HepG2 (cell line): ENCODE results near the gene JMJD6. TPM values are rescaled to one million over a fixed set of nuclear protein-coding genes. Genes with fewer than 3 reads are reported as not detected.

Source experiments
- DMAP1 ChIP-seq: IDR thresholded peaks from 2 replicates; pipeline ENCODE4 v1.6.1; 2016
- GABPB1 ChIP-seq: IDR thresholded peaks from 2 replicates; pipeline ENCODE4 v1.6.1; 2016; ENCODE audit warnings: mild to moderate bottlenecking, missing genetic modification reagents, moderate library complexity, missing compliant biosample characterization
- LCORL ChIP-seq, 2 experiments: fragments of 450-650 bp in 1 of 2; sonication (generic) in 1 of 2; formaldehyde crosslinking in 1 of 2; IDR thresholded peaks; 2 replicates each; pipeline versions ENCODE4 v1.5.0 to v1.6.1; 2017 to 2020; ENCODE audit warnings: antibody characterized with exemption in 1 of 2, missing genetic modification reagents in 1 of 2
- RAD51 ChIP-seq: fragments of 450-650 bp; IDR thresholded peaks from 2 replicates; pipeline ENCODE4 v1.6.1; 2016; ENCODE audit warnings: borderline replicate concordance
- SMAD1 ChIP-seq: sonication (generic); formaldehyde crosslinking; IDR thresholded peaks from 2 replicates; pipeline ENCODE4 v1.4.0; 2020; ENCODE audit warnings: missing genetic modification reagents, low read depth, mild to moderate bottlenecking, borderline replicate concordance
- SOX5 ChIP-seq: IDR thresholded peaks from 2 replicates; pipeline ENCODE4 v1.6.1; 2016; ENCODE audit warnings: borderline replicate concordance
- ZEB1 ChIP-seq: IDR thresholded peaks from 2 replicates; pipeline ENCODE4 v1.6.1; 2012; ENCODE audit warnings: mild to moderate bottlenecking, low read depth, inconsistent platforms; ENCODE audit not compliant: insufficient replicate concordance
- ZNF180 ChIP-seq: sonication (generic); formaldehyde crosslinking; IDR thresholded peaks from 2 replicates; pipeline ENCODE4 v1.4.0; 2020; ENCODE audit warnings: low read depth, missing genetic modification reagents, borderline replicate concordance
- ZNF230 ChIP-seq: sonication (generic); formaldehyde crosslinking; IDR thresholded peaks from 2 replicates; pipeline ENCODE4 v1.4.0; 2020; ENCODE audit warnings: mild to moderate bottlenecking, missing genetic modification reagents
- ZNF326 ChIP-seq: sonication (generic); formaldehyde crosslinking; IDR thresholded peaks from 2 replicates; pipeline ENCODE4 v1.4.0; 2020; ENCODE audit warnings: missing genetic modification reagents, borderline replicate concordance
- ZNF460 ChIP-seq: sonication (generic); formaldehyde crosslinking; IDR thresholded peaks from 2 replicates; pipeline ENCODE4 v1.5.1; 2020; ENCODE audit warnings: missing genetic modification reagents, mild to moderate bottlenecking, borderline replicate concordance
- ZNF570 ChIP-seq: sonication (generic); formaldehyde crosslinking; IDR thresholded peaks from 2 replicates; pipeline ENCODE4 v1.4.0; 2020; ENCODE audit warnings: mild to moderate bottlenecking, missing genetic modification reagents, borderline replicate concordance
- ZNF652 ChIP-seq: IDR thresholded peaks from 2 replicates; pipeline ENCODE4 v1.6.1; 2016; ENCODE audit warnings: low read depth, borderline replicate concordance
- ZNF709 ChIP-seq: sonication (generic); formaldehyde crosslinking; IDR thresholded peaks from 2 replicates; pipeline ENCODE4 v1.5.0; 2020; ENCODE audit warnings: mild to moderate bottlenecking, missing genetic modification reagents
- polyA plus RNA-seq, 8 experiments: library from polyadenylated mRNA; depleted of rRNA in 3 of 8; stranded (reverse) in 7 of 8; unstranded in 1 of 8; fragments of >200 nt; fragmentation: Illumina TruSeq in 4 of 8; extraction: Trizol in 4 of 8; gene quantifications; 2 replicates each; pipeline versions ENCODE4 v1.2.1 to v1.2.3, GENCODE V29; 2011 to 2016; ENCODE audit warnings: low read depth in 4 of 8, missing spikeins in 1 of 8, mixed read lengths in 1 of 8; ENCODE audit not compliant: insufficient read depth in 1 of 8
- total RNA-seq, 5 experiments: library from RNA; depleted of rRNA; stranded (reverse); fragments of >200 nt; fragmentation: Illumina TruSeq; extraction: Trizol; gene quantifications; 2 replicates each; pipeline ENCODE4 v1.2.3, GENCODE V29; 2016; ENCODE audit warnings: low read depth in 1 of 5
- TF ChIP-seq, protein P1 (sequence below): sonication (generic); formaldehyde crosslinking; IDR thresholded peaks from 2 replicates; pipeline ENCODE4 v1.4.0; 2020; ENCODE audit warnings: mild to moderate bottlenecking, missing genetic modification reagents
- TF ChIP-seq, protein P2 (sequence below): fragments of 450-650 bp; IDR thresholded peaks from 2 replicates; pipeline ENCODE4 v1.6.1; 2016
- TF ChIP-seq, protein P3 (sequence below): sonication (generic); formaldehyde crosslinking; IDR thresholded peaks from 2 replicates; pipeline ENCODE4 v1.4.0; 2020; ENCODE audit warnings: missing genetic modification reagents
- TF ChIP-seq, protein P4 (sequence below): sonication (generic); formaldehyde crosslinking; IDR thresholded peaks from 2 replicates; pipeline ENCODE4 v1.4.0; 2020; ENCODE audit warnings: missing genetic modification reagents
- TF ChIP-seq, protein P5 (sequence below): sonication (generic); formaldehyde crosslinking; IDR thresholded peaks from 2 replicates; pipeline ENCODE4 v1.5.0; 2020; ENCODE audit warnings: missing genetic modification reagents

The JMJD6 gene
- total and polyA plus RNA-seq, 2 of the 13 experiments (the other 11 are each of a cell fraction or from before 2014, with no cell fraction given), result 33.6 to 41.0 TPM

DNA sequence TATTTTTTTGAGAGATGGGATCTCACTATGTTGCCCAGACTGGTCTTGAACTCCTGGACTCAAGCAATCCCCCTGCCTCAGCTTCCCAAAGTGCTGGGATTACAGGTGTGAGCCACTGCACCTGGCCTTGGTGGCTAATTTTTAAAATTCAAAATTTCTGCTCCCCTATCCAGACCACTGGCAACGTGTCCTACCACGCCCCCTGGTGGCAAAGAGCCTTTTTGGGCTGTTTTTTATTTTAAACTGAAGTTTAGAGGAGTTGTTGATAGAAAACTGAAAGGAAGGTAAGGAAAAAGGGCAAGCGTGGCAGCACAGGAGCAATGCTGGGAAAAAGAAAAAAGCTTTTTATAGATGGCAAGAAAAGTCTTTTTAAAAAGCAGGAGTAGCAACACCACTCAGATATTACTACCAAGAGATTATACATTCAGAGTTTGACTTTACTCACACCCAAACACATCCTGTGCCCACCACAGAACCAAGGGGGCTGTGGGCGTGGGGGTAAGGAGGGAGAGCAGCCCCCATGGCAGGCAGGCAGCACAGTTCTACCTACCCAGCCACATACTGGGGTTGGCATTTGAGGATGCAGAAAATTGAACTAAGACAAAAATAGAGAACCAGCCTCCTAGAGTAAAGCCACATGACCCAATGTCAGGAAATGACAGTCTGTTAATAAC, 11.4 kb downstream of the JMJD6 start (continued):
- TF ChIP-seq, protein P1, sequence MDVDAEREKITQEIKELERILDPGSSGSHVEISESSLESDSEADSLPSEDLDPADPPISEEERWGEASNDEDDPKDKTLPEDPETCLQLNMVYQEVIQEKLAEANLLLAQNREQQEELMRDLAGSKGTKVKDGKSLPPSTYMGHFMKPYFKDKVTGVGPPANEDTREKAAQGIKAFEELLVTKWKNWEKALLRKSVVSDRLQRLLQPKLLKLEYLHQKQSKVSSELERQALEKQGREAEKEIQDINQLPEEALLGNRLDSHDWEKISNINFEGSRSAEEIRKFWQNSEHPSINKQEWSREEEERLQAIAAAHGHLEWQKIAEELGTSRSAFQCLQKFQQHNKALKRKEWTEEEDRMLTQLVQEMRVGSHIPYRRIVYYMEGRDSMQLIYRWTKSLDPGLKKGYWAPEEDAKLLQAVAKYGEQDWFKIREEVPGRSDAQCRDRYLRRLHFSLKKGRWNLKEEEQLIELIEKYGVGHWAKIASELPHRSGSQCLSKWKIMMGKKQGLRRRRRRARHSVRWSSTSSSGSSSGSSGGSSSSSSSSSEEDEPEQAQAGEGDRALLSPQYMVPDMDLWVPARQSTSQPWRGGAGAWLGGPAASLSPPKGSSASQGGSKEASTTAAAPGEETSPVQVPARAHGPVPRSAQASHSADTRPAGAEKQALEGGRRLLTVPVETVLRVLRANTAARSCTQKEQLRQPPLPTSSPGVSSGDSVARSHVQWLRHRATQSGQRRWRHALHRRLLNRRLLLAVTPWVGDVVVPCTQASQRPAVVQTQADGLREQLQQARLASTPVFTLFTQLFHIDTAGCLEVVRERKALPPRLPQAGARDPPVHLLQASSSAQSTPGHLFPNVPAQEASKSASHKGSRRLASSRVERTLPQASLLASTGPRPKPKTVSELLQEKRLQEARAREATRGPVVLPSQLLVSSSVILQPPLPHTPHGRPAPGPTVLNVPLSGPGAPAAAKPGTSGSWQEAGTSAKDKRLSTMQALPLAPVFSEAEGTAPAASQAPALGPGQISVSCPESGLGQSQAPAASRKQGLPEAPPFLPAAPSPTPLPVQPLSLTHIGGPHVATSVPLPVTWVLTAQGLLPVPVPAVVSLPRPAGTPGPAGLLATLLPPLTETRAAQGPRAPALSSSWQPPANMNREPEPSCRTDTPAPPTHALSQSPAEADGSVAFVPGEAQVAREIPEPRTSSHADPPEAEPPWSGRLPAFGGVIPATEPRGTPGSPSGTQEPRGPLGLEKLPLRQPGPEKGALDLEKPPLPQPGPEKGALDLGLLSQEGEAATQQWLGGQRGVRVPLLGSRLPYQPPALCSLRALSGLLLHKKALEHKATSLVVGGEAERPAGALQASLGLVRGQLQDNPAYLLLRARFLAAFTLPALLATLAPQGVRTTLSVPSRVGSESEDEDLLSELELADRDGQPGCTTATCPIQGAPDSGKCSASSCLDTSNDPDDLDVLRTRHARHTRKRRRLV (CRISPR knock-in tag), result no peak
- TF ChIP-seq SMAD1 (no peak), ZNF180 (CRISPR knock-in tag) (no peak), ZNF652 (CRISPR knock-in tag) (no peak), ZNF709 (CRISPR knock-in tag) (no peak), RAD51 (no peak), ZNF570 (CRISPR knock-in tag) (no peak), SOX5 (no peak), ZNF460 (CRISPR knock-in tag) (no peak), DMAP1 (CRISPR knock-in tag) (no peak), ZNF326 (CRISPR knock-in tag) (no peak), ZEB1 (no peak), ZNF230 (CRISPR knock-in tag) (no peak), GABPB1 (CRISPR knock-in tag) (0 out of 2 replicates have a peak, but pooled peaks have one; percentile 26), LCORL (IDR thresholded peaks at IDR 0.05) (no peak), LCORL (CRISPR knock-in tag; IDR thresholded peaks at IDR 0.05) (peak; percentile 50; the same call in 1 of the 2 replicates)
- TF ChIP-seq, protein P2, sequence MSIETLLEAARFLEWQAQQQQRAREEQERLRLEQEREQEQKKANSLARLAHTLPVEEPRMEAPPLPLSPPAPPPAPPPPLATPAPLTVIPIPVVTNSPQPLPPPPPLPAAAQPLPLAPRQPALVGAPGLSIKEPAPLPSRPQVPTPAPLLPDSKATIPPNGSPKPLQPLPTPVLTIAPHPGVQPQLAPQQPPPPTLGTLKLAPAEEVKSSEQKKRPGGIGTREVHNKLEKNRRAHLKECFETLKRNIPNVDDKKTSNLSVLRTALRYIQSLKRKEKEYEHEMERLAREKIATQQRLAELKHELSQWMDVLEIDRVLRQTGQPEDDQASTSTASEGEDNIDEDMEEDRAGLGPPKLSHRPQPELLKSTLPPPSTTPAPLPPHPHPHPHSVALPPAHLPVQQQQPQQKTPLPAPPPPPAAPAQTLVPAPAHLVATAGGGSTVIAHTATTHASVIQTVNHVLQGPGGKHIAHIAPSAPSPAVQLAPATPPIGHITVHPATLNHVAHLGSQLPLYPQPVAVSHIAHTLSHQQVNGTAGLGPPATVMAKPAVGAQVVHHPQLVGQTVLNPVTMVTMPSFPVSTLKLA, result no peak
- TF ChIP-seq, protein P3, sequence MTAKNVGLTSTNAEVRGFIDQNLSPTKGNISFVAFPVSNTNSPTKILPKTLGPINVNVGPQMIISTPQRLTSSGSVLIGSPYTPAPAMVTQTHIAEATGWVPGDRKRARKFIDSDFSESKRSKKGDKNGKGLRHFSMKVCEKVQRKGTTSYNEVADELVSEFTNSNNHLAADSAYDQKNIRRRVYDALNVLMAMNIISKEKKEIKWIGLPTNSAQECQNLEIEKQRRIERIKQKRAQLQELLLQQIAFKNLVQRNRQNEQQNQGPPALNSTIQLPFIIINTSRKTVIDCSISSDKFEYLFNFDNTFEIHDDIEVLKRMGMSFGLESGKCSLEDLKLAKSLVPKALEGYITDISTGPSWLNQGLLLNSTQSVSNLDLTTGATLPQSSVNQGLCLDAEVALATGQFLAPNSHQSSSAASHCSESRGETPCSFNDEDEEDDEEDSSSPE (CRISPR knock-in tag), result no peak
- TF ChIP-seq, protein P4, sequence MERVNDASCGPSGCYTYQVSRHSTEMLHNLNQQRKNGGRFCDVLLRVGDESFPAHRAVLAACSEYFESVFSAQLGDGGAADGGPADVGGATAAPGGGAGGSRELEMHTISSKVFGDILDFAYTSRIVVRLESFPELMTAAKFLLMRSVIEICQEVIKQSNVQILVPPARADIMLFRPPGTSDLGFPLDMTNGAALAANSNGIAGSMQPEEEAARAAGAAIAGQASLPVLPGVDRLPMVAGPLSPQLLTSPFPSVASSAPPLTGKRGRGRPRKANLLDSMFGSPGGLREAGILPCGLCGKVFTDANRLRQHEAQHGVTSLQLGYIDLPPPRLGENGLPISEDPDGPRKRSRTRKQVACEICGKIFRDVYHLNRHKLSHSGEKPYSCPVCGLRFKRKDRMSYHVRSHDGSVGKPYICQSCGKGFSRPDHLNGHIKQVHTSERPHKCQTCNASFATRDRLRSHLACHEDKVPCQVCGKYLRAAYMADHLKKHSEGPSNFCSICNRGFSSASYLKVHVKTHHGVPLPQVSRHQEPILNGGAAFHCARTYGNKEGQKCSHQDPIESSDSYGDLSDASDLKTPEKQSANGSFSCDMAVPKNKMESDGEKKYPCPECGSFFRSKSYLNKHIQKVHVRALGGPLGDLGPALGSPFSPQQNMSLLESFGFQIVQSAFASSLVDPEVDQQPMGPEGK (CRISPR knock-in tag), result no peak
- TF ChIP-seq, protein P5, sequence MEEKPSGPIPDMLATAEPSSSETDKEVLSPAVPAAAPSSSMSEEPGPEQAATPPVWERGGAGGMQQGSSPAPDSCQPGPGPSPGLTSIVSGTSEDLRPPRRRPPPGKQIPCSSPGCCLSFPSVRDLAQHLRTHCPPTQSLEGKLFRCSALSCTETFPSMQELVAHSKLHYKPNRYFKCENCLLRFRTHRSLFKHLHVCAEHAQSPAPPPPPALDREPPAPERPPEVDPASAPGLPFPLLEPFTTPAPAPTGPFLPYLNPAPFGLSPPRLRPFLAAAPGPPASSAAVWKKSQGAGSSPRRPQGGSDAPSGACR, result no peak
